Neural cell (in vitro differentiated cells): ENCODE results near the gene CAPN14. TPM values are rescaled to one million over a fixed set of nuclear protein-coding genes. Genes with fewer than 3 reads are reported as not detected.

ENCODE experiments used
- H2AFZ ChIP-seq: fragments of 200-600, 300-800 bp; sonication (generic), shearing (Covaris generic); 2 replicates; pipeline ENCODE4 v1.6.0; 2014; ENCODE audit warnings: low read depth, mild to moderate bottlenecking, antibody characterized with exemption, low read length, moderate library complexity
- H3F3A ChIP-seq: fragments of 200-600 bp; shearing (Covaris generic); 2 replicates; pipeline ENCODE4 v1.6.1; 2016; ENCODE audit warnings: mild to moderate bottlenecking, moderate library complexity, mixed read lengths, antibody characterized with exemption, low read length; ENCODE audit not compliant: insufficient read depth, poor library complexity, severe bottlenecking
- H3K27ac ChIP-seq: fragments of 200-600, 300-800 bp; sonication (generic), shearing (Covaris generic); 2 replicates; pipeline ENCODE4 v1.5.1; 2014; ENCODE audit warnings: mild to moderate bottlenecking, low read length, moderate library complexity
- H3K27me3 ChIP-seq: fragments of 300-800, 200-600 bp; sonication (generic), shearing (Covaris generic); 2 replicates; pipeline ENCODE4 v1.6.0; 2014; ENCODE audit warnings: mild to moderate bottlenecking, low read depth, low read length, moderate library complexity; ENCODE audit not compliant: insufficient read depth
- H3K36me3 ChIP-seq: fragments of 300-800, 200-600 bp; sonication (generic), shearing (Covaris generic); 2 replicates; pipeline ENCODE4 v1.5.1; 2014; ENCODE audit warnings: mild to moderate bottlenecking, antibody characterized with exemption, low read length, moderate library complexity; ENCODE audit not compliant: insufficient read depth
- H3K4me2 ChIP-seq: fragments of 300-800, 200-600 bp; sonication (generic), shearing (Covaris generic); 2 replicates; pipeline ENCODE4 v1.6.0; 2014; ENCODE audit warnings: mild to moderate bottlenecking, low read length
- H3K4me3 ChIP-seq: fragments of 300-800, 200-600 bp; sonication (generic), shearing (Covaris generic); 2 replicates; pipeline ENCODE4 v1.5.1; 2014; ENCODE audit warnings: mild to moderate bottlenecking, low read length, moderate library complexity
- H3K79me2 ChIP-seq: fragments of 200-600 bp; shearing (Covaris generic); replicated peaks from 2 replicates; pipeline ENCODE4 v1.6.0; 2014; ENCODE audit warnings: mild to moderate bottlenecking, low read length, moderate library complexity; ENCODE audit not compliant: insufficient read depth
- H3K9ac ChIP-seq: fragments of 300-800, 200-600 bp; sonication (generic), shearing (Covaris generic); 2 replicates; pipeline ENCODE4 v1.6.1; 2016; ENCODE audit warnings: mild to moderate bottlenecking, low read length, mixed read lengths
- H3K9me2 ChIP-seq: fragments of 200-600 bp; shearing (Covaris generic); 2 replicates; pipeline ENCODE4 v1.6.1; 2016; ENCODE audit warnings: mild to moderate bottlenecking, low read length, mixed read lengths; ENCODE audit not compliant: insufficient read depth
- H3K9me3 ChIP-seq: fragments of 200-600, 300-800 bp; sonication (generic), shearing (Covaris generic); 2 replicates; pipeline ENCODE4 v1.6.1; 2016; ENCODE audit warnings: mild to moderate bottlenecking, mixed run types, low read length, moderate library complexity, mixed read lengths
- H4K20me1 ChIP-seq: fragments of 200-600 bp; shearing (Covaris generic); 2 replicates; pipeline ENCODE4 v1.6.1; 2016; ENCODE audit warnings: mild to moderate bottlenecking, mixed run types; ENCODE audit not compliant: insufficient read depth
- CTCF ChIP-seq: fragments of 450-650 bp; IDR thresholded peaks from 2 replicates; pipeline ENCODE4 v1.5.1; 2014; ENCODE audit warnings: antibody characterized with exemption, mild to moderate bottlenecking, moderate library complexity; ENCODE audit not compliant: poor library complexity, severe bottlenecking
- EP300 ChIP-seq: fragments of 450-650 bp; conservative IDR thresholded peaks from 2 replicates; pipeline ENCODE4 v1.6.1; 2014; ENCODE audit warnings: antibody characterized with exemption, mild to moderate bottlenecking, moderate library complexity; ENCODE audit not compliant: poor library complexity, severe bottlenecking
- EZH2 ChIP-seq: fragments of 200-600, 300-800 bp; shearing (Covaris generic), sonication (generic); IDR thresholded peaks from 2 replicates; pipeline ENCODE4 v1.6.1; 2014; ENCODE audit warnings: antibody characterized with exemption, low read length, borderline replicate concordance, mild to moderate bottlenecking; ENCODE audit not compliant: insufficient read depth, poor library complexity, severe bottlenecking
- MXI1 ChIP-seq: fragments of 450-650 bp; conservative IDR thresholded peaks from 2 replicates; pipeline ENCODE4 v1.6.1; 2014; ENCODE audit warnings: antibody characterized with exemption, mild to moderate bottlenecking; ENCODE audit not compliant: poor library complexity, severe bottlenecking
- POLR2AphosphoS5 ChIP-seq: IDR thresholded peaks from 2 replicates; pipeline ENCODE4 v1.6.1; 2012
- RAD21 ChIP-seq: fragments of 450-650 bp; conservative IDR thresholded peaks from 2 replicates; pipeline ENCODE4 v1.6.1; 2014; ENCODE audit warnings: antibody characterized with exemption, mild to moderate bottlenecking, moderate library complexity
- REST ChIP-seq: IDR thresholded peaks from 2 replicates; pipeline ENCODE4 v1.6.1; 2012; ENCODE audit warnings: borderline replicate concordance
- SMC3 ChIP-seq: fragments of 450-650 bp; conservative IDR thresholded peaks from 2 replicates; pipeline ENCODE4 v1.6.1; 2014; ENCODE audit warnings: antibody characterized with exemption, mild to moderate bottlenecking, moderate library complexity; ENCODE audit not compliant: poor library complexity
- TAF1 ChIP-seq: IDR thresholded peaks from 2 replicates; pipeline ENCODE4 v1.6.1; 2012; ENCODE audit warnings: low read depth
- polyA plus RNA-seq: library from polyadenylated mRNA; depleted of rRNA; stranded (reverse); fragments of >200 nt; gene quantifications from 2 replicates; pipeline ENCODE4 v1.2.3, GENCODE V29; 2014

The CAPN14 gene
- polyA plus RNA-seq, 1 donor from 2014 or later, result 2.1 TPM

DNA sequence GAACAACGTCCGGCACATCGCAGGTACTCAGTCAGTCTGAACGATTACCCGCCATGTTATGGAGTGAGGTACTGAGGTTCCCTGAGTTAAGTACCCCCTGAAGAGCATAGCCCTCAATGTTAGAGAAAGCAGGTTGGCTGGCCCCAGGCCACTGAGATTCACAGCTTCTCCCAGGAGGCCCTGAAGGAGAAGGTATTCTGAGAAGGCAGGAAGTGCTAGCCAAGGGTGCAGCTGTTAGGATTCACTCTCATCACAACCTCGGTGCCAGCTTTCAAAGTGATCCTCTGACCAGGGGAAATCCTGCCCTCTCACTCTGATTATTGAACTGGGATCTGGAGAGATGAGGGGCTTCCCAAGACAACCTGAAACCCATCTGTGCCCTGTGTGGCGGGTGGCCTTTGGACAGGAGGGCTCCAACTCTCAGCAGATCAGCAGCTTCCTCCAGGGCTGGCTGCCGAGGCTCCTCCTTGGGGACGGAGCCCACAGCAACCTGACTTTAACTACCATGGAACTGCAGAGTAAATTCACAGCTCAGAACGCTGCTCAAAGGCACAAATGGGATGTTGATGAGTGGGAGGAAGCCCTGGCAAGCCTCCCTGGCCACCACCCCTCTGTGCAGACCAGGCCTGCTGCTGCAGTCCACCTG, 24.4 kb upstream of the CAPN14 start:
- no peaks in the 10 kb centered on the region for H3K9me2 ChIP-seq
- no peak overlapping the region for H3K4me2 ChIP-seq
- H2AFZ ChIP-seq, result no peak overlapping the region
- no peaks in the 10 kb centered on the region for H3K9me3 ChIP-seq
- H3F3A ChIP-seq, result no peaks in the 10 kb centered on the region
- no peaks in the 10 kb centered on the region for H3K27me3 ChIP-seq
- no peaks in the 10 kb centered on the region for H4K20me1 ChIP-seq
- H3K27ac ChIP-seq, result no peak overlapping the region
- TF ChIP-seq TAF1 (no peak), CTCF (no peak), EP300 (no peak), SMC3 (no peak), MXI1 (no peak), EZH2 (no peak), RAD21 (no peak), REST (no peak), POLR2AphosphoS5 (no peak)
- H3K36me3 ChIP-seq, result no peaks in the 10 kb centered on the region
- no peak overlapping the region for H3K9ac ChIP-seq
- H3K79me2 ChIP-seq, result no peaks in the 10 kb centered on the region
- no peak overlapping the region for H3K4me3 ChIP-seq

DNA sequence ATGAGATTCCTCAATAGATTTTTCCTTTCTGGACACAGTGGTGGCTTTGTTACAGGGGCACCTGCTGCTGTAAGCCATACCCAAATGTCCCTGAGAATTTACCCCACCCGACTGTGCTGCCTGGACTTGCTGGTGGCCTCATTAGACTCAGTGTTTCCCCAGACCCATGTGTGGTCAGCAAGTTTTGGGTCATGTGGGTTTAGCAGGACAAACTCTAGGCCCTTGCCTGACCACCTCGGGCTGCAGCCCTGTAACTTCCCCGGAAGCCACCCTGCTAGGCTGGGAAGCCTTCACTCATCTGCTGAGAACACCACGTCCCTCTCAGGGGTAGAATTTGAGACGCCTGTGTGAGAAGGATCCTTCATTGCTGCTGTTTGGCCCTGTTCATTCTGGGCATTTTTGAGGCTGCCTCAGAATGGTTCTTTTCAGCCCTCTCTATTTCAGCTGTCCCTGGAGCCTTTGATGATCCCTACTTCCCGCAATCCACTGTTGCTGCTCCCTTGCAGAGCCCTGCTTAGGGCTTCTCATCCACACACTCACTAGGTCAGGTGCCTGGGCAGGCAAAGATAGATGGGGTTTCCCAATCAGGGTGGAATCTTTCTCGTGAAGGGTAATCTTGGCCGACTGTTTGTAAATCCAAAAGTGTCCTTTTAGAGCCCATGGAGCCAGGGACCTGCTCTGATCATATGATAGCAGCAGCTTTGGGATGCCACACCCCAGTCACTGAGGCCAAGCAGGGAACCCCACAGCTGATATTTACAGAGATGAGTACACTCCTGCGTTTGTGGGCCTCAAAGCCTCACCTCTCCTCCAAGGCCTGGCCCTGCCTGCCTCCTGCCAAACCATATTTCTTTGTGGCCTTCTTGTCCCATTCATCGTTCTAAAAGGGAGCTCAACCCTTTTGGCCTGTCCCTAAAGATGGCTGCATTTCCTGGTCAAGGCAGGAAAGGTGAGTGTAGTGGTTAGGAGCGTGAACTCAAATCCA, 23.4 kb upstream of the CAPN14 start:
- Histone ChIP-seq H3F3A (no peaks in the 10 kb centered on the region), H3K4me3 (no peak overlapping the region), H3K4me2 (no peak overlapping the region), H2AFZ (no peak overlapping the region), H3K9ac (no peak overlapping the region), H3K9me2 (no peaks in the 10 kb centered on the region), H3K9me3 (no peaks in the 10 kb centered on the region), H4K20me1 (no peaks in the 10 kb centered on the region), H3K27me3 (no peaks in the 10 kb centered on the region), H3K79me2 (no peaks in the 10 kb centered on the region), H3K36me3 (no peaks in the 10 kb centered on the region), H3K27ac (no peak overlapping the region)
- no peak for TF ChIP-seq EZH2
- no peak for TF ChIP-seq CTCF
- no peak for TF ChIP-seq POLR2AphosphoS5
- no peak for TF ChIP-seq SMC3
